ENCODE data around the gene SPATA24.

The SPATA24 gene

GRCh38 chr5:139425497-139425896, 21.6 kb upstream of the SPATA24 start:
- Histone ChIP-seq H2AFZ (ENCODE audit: low read length) (no peak overlapping the region), H3K9me3 (ENCODE audit: low read length) (no peaks in the 10 kb centered on the region), H3K4me2 (ENCODE audit: low read length) (no peak overlapping the region), H3F3A (ENCODE audit: insufficient read depth, low read length) (no peaks in the 10 kb centered on the region), H3K9ac (ENCODE audit: low read length) (no peak overlapping the region), H3K36me3 (ENCODE audit: insufficient read depth, low read length) (no peaks in the 10 kb centered on the region), H3K4me3 (ENCODE audit: low read depth, low read length, poor library complexity, severe bottlenecking) (no peak overlapping the region), H3K4me1 (ENCODE audit: insufficient read depth, low read length, severe bottlenecking) (no peaks in the 10 kb centered on the region), H3K27me3 (ENCODE audit: insufficient read depth, low read length) (no peaks in the 10 kb centered on the region), H3K9me2 (ENCODE audit: low read depth, low read length) (no peaks in the 10 kb centered on the region), H4K20me1 (ENCODE audit: insufficient read depth, low read length) (no peaks in the 10 kb centered on the region), H3K79me2 (ENCODE audit: insufficient read depth, low read length) (no peaks in the 10 kb centered on the region), H3K27ac (ENCODE audit: low read depth, low read length, poor library complexity, severe bottlenecking) (no peak overlapping the region)
- TF ChIP-seq CTCF (IDR thresholded peaks at IDR 0.05; ENCODE audit: low read length) (no peak), EZH2 (IDR thresholded peaks at IDR 0.05; ENCODE audit: borderline replicate concordance, low read length) (no peak)

- Histone ChIP-seq H2AFZ (ENCODE audit: low read length) (no peak overlapping the region), H3K4me2 (ENCODE audit: low read length) (no peak overlapping the region), H3F3A (ENCODE audit: insufficient read depth, low read length) (no peaks in the 10 kb centered on the region), H3K9ac (ENCODE audit: low read length) (no peak overlapping the region), H3K36me3 (ENCODE audit: insufficient read depth, low read length) (no peaks in the 10 kb centered on the region), H3K4me1 (ENCODE audit: insufficient read depth, low read length, severe bottlenecking) (no peaks in the 10 kb centered on the region), H3K4me3 (ENCODE audit: low read depth, low read length, poor library complexity, severe bottlenecking) (no peak overlapping the region), H3K27ac (ENCODE audit: low read depth, low read length, poor library complexity, severe bottlenecking) (no peak overlapping the region), H3K9me2 (ENCODE audit: low read depth, low read length) (no peaks in the 10 kb centered on the region), H3K9me3 (ENCODE audit: low read length) (no peaks in the 10 kb centered on the region), H3K27me3 (ENCODE audit: insufficient read depth, low read length) (no peaks in the 10 kb centered on the region), H3K79me2 (ENCODE audit: insufficient read depth, low read length) (no peaks in the 10 kb centered on the region), H4K20me1 (ENCODE audit: insufficient read depth, low read length) (no peaks in the 10 kb centered on the region)
- no peak for TF ChIP-seq EZH2 (IDR thresholded peaks at IDR 0.05; ENCODE audit: borderline replicate concordance, low read length)
- peak; percentile 97 for TF ChIP-seq CTCF (IDR thresholded peaks at IDR 0.05; ENCODE audit: low read length)
These were observed 18.5 kb upstream of the SPATA24 start for GRCh38 chr5:139422307-139422893.

GRCh38 chr5:139419226-139420192, 15.6 kb upstream of the SPATA24 start:
- Histone ChIP-seq H3K4me2 (ENCODE audit: low read length) (no peak overlapping the region), H3K4me3 (ENCODE audit: low read depth, low read length, poor library complexity, severe bottlenecking) (no peak overlapping the region), H3K27ac (ENCODE audit: low read depth, low read length, poor library complexity, severe bottlenecking) (no peak overlapping the region), H3F3A (ENCODE audit: insufficient read depth, low read length) (no peaks in the 10 kb centered on the region), H3K79me2 (ENCODE audit: insufficient read depth, low read length) (no peaks in the 10 kb centered on the region), H3K9ac (ENCODE audit: low read length) (no peak overlapping the region), H2AFZ (ENCODE audit: low read length) (no peak overlapping the region), H4K20me1 (ENCODE audit: insufficient read depth, low read length) (no peaks in the 10 kb centered on the region), H3K9me3 (ENCODE audit: low read length) (no peaks in the 10 kb centered on the region), H3K4me1 (ENCODE audit: insufficient read depth, low read length, severe bottlenecking) (no peaks in the 10 kb centered on the region), H3K36me3 (ENCODE audit: insufficient read depth, low read length) (no peaks in the 10 kb centered on the region), H3K27me3 (ENCODE audit: insufficient read depth, low read length) (no peaks in the 10 kb centered on the region), H3K9me2 (ENCODE audit: low read depth, low read length) (no peaks in the 10 kb centered on the region)
- TF ChIP-seq EZH2 (IDR thresholded peaks at IDR 0.05; ENCODE audit: borderline replicate concordance, low read length) (no peak), CTCF (IDR thresholded peaks at IDR 0.05; ENCODE audit: low read length) (no peak)
